Measurements from ENCODE around the gene SIL1. TPM values are rescaled to one million over a fixed set of nuclear protein-coding genes. Genes with fewer than 3 reads are reported as not detected.

The SIL1 gene
- total and polyA plus RNA-seq, 2 of the 8 experiments (the other 6 are each of a cell fraction or from before 2014, with no cell fraction given) = 8.3 to 12.8 TPM

GRCh38 chr5:139100825-139101224 is 97.3 kb downstream of the SIL1 start:
- Histone ChIP-seq H2BK20ac (ENCODE audit: low read length) (no peak overlapping the region), H3K27ac (ENCODE audit: low read depth, low read length) (no peak overlapping the region), H2BK12ac (ENCODE audit: low read depth, low read length) (no peak overlapping the region), H2BK5ac (ENCODE audit: low read depth, low read length) (no peak overlapping the region), H3K9me3 (ENCODE audit: insufficient read depth in 2 of 2, low read depth in 1 of 2, low read length in 1 of 2) (no peaks in the 10 kb centered on the region), H3K79me1 (ENCODE audit: low read depth, low read length) (no peaks in the 10 kb centered on the region), H3K56ac (replicated peaks; ENCODE audit: insufficient read length, low read depth, low read length) (no peak overlapping the region), H3K79me2 (ENCODE audit: control insufficient read depth in 1 of 2, insufficient read depth in 2 of 2, low read length in 2 of 2) (no peaks in the 10 kb centered on the region), H3K4me3 (ENCODE audit: extremely low read depth in 1 of 4, insufficient read depth in 2 of 4, low read depth in 3 of 4, low read length in 4 of 4) (no peak overlapping the region), H2BK15ac (ENCODE audit: low read length) (no peak overlapping the region), H3K4ac (replicated peaks; ENCODE audit: insufficient read length, low read depth, low read length) (no peak overlapping the region), H3K18ac (ENCODE audit: extremely low read depth, low read length) (no peak overlapping the region), H4K20me1 (replicated peaks in 1 of 2; ENCODE audit: control insufficient read depth in 1 of 2, insufficient read depth in 2 of 2, low read length in 2 of 2) (no peaks in the 10 kb centered on the region), H3K23me2 (ENCODE audit: low read depth, low read length) (no peaks in the 10 kb centered on the region), H3K4me1 (replicated peaks in 1 of 4; ENCODE audit: control insufficient read depth in 3 of 4, insufficient read depth in 4 of 4, low read length in 3 of 4) (peaks cover 0 to 4% (median 2%) of the 10 kb centered on the region in 4 experiments; a peak in 4 of 7 replicates), H3K27me3 (replicated peaks in 1 of 4; ENCODE audit: control insufficient read depth in 3 of 4, extremely low read depth in 1 of 4, insufficient read depth in 3 of 4, low read length in 3 of 4) (no peaks in the 10 kb centered on the region), H2AFZ (ENCODE audit: low read length) (no peak overlapping the region), H3K9ac (replicated peaks in 1 of 4; ENCODE audit: extremely low read depth in 1 of 4, low read depth in 3 of 4, low read length in 3 of 4) (no peak overlapping the region), H4K91ac (replicated peaks; ENCODE audit: insufficient read length, low read length) (no peak overlapping the region), H4K5ac (ENCODE audit: insufficient read length, low read depth, low read length) (no peak overlapping the region), H3K36me3 (ENCODE audit: control insufficient read depth in 2 of 4, insufficient read depth in 4 of 4, low read length in 3 of 4) (no peaks in the 10 kb centered on the region), H3K14ac (ENCODE audit: insufficient read length) (no peak overlapping the region), H3K23ac (ENCODE audit: insufficient read length) (no peak overlapping the region), H4K8ac (ENCODE audit: extremely low read depth, insufficient read depth, low read length) (no peak overlapping the region), H3K4me2 (ENCODE audit: insufficient read depth in 1 of 2, low read depth in 2 of 2, low read length in 2 of 2) (no peak overlapping the region), H2AK5ac (ENCODE audit: low read depth, low read length) (no peak overlapping the region), H2BK120ac (replicated peaks; ENCODE audit: low read depth, low read length) (no peak overlapping the region)
- FAIRE-seq (no peak), DNase-seq (ENCODE audit: low read depth in 1 of 2, low spot score in 2 of 2) (no peak)
- POLR2A ChIA-PET (ENCODE audit: partially characterized antibody) = interaction anchor here (0.6 kb wide), 1 partner anchor 1872 kb away, joined by 3 read pairs; no protein-coding TSS in a partner anchor
- TF ChIP-seq RNF2 (IDR thresholded peaks at IDR 0.05; ENCODE audit: borderline replicate concordance, low read depth, low read length, missing control alignments, poor library complexity, severe bottlenecking) (no peak), KDM4A (IDR thresholded peaks at IDR 0.05; ENCODE audit: low read depth, low read length, severe bottlenecking) (no peak), RBBP5 (IDR thresholded peaks at IDR 0.05; ENCODE audit: borderline replicate concordance, low read depth, low read length) (no peak), ASH2L (IDR thresholded peaks at IDR 0.05; ENCODE audit: low read length) (no peak), JUN (IDR thresholded peaks at IDR 0.05; ENCODE audit: low read depth, low read length) (no peak), ATF3 (IDR thresholded peaks at IDR 0.05; ENCODE audit: insufficient read depth, low read depth, low read length) (no peak), TAF7 (optimal IDR thresholded peaks at IDR 0.05; ENCODE audit: borderline replicate concordance, low read depth, low read length) (no peak), PHF8 (conservative IDR thresholded peaks at IDR 0.05; ENCODE audit: low read depth, low read length) (no peak)
- WGBS, 2 experiments (ENCODE audit: extremely low coverage in 1 of 2, insufficient coverage in 1 of 2, insufficient read length in 1 of 2, insufficient replicate concordance in 2 of 2, low coverage in 1 of 2, low lambda C conversion rate in 2 of 2, missing lambda C conversion rate in 1 of 2) = 94% methylated on average over 3 of the region's 3 CpGs; no CpG with 5 or more reads in 1 of the 2 experiments
- CTCF ChIA-PET (ENCODE audit: partially characterized antibody) = interaction anchor here (0.8 to 1.6 kb wide), 3 partner anchors 16 to 47 kb away, joined by 3 read pairs; no protein-coding TSS in a partner anchor
